Epithelial cell of proximal tubule (primary cell): ENCODE data around the gene ARHGAP42. TPM values are rescaled to one million over a fixed set of nuclear protein-coding genes. Genes with fewer than 3 reads are reported as not detected.
A peak's percentile ranks its signal among the peaks of the same experiment; 100 is the strongest.

Experiments used
- DNase-seq: peaks from one replicate; pipeline ENCODE4 v3.0.0-alpha.2; 2011; ENCODE audit warnings: low read depth
- H3K4me3 ChIP-seq: 2 replicates; pipeline ENCODE4 v1.5.1; 2011; ENCODE audit warnings: low read depth, mild to moderate bottlenecking, low read length
- total RNA-seq: library from RNA; depleted of rRNA; stranded (reverse); fragments of >200 nt; gene quantifications from 2 replicates; pipeline ENCODE4 v1.2.3, GENCODE V29; 2015
- TF ChIP-seq, protein P1 (sequence below): conservative IDR thresholded peaks from 2 replicates; pipeline ENCODE4 v1.5.1; 2012; ENCODE audit warnings: low read depth, mild to moderate bottlenecking, low read length

The ARHGAP42 gene
- total RNA-seq, 1 donor from 2014 or later, result 8.0 TPM

DNA sequence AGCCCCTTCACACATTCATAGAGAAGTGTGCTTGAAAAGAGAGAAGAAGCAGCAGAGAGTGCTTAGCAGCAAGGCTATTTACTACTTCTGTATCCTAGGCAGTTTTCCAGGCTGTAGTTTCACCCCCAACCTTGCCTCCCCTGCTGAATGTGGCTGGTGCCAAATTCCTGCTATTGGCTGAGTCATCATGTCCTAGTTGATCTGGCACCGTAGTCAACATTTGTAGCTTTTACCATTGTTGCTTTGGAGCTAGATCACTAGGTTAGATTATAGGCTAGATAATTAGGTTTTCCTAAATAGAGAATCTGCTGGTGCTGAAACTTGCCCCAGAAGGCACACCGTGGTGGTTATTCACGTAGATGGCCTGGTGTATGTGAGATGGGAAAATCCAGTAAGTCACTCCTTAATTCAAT, 32.7 kb downstream of the ARHGAP42 start:
- H3K4me3 ChIP-seq, result peak overlapping the region; percentile 9
- TF ChIP-seq, protein P1, sequence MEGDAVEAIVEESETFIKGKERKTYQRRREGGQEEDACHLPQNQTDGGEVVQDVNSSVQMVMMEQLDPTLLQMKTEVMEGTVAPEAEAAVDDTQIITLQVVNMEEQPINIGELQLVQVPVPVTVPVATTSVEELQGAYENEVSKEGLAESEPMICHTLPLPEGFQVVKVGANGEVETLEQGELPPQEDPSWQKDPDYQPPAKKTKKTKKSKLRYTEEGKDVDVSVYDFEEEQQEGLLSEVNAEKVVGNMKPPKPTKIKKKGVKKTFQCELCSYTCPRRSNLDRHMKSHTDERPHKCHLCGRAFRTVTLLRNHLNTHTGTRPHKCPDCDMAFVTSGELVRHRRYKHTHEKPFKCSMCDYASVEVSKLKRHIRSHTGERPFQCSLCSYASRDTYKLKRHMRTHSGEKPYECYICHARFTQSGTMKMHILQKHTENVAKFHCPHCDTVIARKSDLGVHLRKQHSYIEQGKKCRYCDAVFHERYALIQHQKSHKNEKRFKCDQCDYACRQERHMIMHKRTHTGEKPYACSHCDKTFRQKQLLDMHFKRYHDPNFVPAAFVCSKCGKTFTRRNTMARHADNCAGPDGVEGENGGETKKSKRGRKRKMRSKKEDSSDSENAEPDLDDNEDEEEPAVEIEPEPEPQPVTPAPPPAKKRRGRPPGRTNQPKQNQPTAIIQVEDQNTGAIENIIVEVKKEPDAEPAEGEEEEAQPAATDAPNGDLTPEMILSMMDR, result no peak
- peak; percentile 82 for DNase-seq

DNA sequence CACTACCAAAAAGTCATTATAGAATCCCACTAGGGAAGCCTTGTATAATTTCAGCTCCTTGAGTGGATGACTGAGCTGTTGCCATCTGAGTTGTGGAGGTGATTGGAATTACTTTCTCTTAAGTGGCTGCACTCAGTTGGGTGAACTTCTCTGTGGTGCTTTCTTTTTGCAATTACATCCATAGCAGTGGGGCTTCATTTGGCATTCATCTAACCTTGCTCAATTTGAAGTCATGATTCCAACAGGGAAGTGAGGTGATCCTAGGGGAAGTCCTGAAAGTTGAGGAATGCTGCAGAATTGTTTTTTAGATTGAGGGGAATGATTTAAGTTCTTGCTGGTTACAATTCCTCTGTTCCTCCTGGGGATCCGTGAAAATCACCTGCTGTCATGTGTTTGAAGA, 39.6 kb downstream of the ARHGAP42 start:
- TF ChIP-seq, protein P1, result no peak

DNA sequence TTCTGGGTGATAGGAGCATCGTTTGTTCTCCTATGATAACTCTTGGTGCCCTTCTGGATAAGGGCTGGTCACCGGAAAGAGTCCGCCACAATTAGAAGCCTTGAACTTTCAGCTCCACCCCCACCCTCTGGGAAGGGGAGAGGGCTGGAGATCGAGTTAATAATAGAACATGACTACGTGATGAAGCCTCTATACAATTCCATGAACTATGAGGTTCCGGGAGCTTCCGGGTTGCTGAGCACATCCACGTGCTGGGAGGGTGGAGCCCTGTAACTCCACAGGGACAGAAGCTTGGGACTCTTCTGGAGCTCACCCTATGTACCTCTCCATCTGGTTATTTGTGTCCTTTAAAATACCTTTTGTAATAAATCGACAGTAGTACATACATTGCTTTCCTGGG, 40.3 kb downstream of the ARHGAP42 start:
- TF ChIP-seq, protein P1, result no peak
- no peak overlapping the region for H3K4me3 ChIP-seq
- no peak for DNase-seq

More for the DNA sequence above, 39.6 kb downstream of the ARHGAP42 start:
- H3K4me3 ChIP-seq, result no peak overlapping the region
- no peak for DNase-seq

DNA sequence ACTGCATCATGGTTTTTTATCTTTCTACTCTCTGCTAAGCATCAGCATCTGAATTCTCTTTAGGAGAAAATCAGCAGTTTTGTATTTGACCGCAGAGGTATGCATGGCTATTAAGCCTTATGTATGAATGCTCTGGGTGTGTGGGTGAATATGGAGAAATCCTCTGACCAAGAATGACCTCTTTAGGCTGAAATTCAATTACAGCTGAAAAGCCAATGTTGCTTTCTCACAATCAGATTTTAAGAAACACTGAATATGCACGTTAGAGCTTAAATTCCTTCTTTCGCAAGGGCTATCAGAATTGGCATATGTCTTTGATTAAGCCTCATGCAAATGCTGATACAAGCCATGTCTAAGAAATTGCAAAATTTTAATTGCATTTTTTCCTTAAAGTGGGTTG, 43.2 kb downstream of the ARHGAP42 start:
- TF ChIP-seq, protein P1, result no peak
- no peak overlapping the region for H3K4me3 ChIP-seq
- no peak for DNase-seq

DNA sequence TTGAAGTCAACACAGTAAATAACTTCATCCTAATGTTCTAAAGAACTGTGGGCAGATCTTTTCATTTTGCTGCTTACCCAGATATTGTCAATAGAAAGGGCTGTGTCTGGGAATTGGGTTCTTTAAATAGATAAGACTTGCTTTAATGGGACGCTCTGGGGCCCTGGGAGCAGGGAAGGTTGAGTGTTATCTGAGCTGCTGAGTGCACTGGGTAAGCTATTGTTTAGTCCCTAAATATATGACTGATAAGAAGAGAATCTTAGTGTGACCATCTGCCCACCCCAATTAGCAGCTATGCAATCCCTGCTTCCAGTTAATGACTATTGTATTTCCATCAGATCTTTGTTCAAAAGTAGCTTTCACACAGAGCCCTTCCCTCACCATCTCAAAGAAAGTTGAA, 44.4 kb downstream of the ARHGAP42 start:
- TF ChIP-seq, protein P1, result no peak
- DNase-seq, result no peak
- H3K4me3 ChIP-seq, result no peak overlapping the region

DNA sequence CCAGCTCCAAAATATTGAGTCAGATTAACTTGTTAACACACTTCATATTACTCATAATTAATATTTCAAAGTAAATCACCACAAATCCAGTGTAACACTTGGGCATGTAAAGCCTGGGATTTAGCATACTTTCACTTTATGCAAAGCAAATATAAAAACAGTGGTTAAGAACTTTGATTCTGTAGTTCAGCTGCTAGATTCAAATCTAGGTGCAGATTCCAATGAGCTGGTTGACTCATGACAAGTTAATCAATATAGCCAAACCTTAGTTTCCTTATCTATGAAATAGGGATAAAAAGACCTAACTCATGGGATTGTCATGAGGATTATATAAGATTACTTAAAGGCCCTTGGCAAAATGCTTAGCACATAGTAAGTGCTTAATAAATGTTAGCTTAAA, 45.9 kb downstream of the ARHGAP42 start:
- no peak overlapping the region for H3K4me3 ChIP-seq
- TF ChIP-seq, protein P1, result no peak
- DNase-seq, result no peak

DNA sequence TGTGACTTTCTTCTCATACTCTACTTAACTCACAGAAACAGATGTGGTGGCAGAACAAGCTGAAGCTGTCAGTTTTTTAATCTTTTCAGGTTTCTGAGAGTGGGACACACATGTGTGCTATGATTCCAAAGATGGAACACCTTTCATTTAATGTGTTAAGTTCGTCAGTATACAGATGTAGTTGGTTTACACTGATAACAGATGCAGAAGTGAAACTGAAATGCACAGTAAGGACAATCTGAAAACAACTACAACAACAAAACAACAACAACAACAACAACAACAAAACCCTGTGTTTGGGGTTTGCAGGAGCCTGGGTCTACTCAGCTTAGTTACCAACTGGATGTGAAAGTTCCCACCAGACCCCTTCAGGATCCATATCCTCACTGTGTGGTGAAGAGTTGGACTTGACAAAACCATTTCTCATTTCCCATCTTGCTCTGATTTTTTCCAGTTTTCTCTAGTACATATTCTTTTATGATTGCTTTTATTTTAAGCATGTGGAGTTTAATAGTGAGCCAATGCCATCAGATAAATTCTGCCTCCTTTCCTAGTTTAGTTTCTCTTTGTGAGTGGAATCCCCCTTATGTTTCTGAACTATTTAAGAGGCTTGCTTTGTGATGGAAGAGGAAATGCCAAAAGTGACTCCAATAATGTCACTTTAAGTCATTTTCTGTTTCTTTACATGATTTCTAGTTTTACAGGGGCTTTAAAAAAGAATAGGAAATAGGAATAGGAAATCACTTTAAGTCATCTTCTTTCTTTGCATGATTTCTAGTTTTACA, 47.8 kb downstream of the ARHGAP42 start:
- no peak overlapping the region for H3K4me3 ChIP-seq
- no peak for DNase-seq
- TF ChIP-seq, protein P1, result no peak
